Anterior cingulate cortex (tissue), 58 donors: ENCODE results near the gene FNDC8.
A peak's percentile ranks its signal among the peaks of the same experiment; 100 is the strongest.
"Not testable (repeated sequence)": the region's sequence is repeated elsewhere in the genome, so short reads cannot be mapped to it uniquely, and the experiment has no call there.

Source experiments
- DNase-seq, 58 donors: peaks; one replicate each; lab custom pipeline; 2025; lab: John Stamatoyannopoulos, UW

The FNDC8 gene

GRCh38 chr17:35090707-35091106 lies 30.7 kb upstream of the FNDC8 start:
- DNase-seq, result not testable (repeated sequence)

DNA sequence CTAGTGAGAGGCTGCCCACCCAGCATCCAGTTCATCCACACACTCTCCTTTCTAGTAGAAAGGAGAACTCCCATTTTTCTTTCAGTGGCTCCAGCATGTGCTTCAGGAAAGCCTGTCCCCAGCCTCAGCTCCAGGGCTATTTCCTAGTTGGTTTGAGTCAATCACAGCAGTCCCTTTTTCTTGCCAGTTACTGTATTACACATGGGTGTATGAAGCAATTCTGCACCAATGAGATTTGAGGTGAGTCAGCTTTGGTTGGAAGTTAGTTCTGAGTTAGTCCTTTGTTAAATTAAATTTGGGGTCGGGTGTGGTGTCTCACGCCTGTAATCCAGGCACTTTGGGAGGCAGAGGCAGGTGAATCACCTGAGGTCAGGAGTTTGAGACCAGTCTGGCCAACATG lies 26.5 kb upstream of the FNDC8 start:
- no peak for DNase-seq

- no peak for DNase-seq
Measured at GRCh38 chr17:35095741-35096140, 25.7 kb upstream of the FNDC8 start.

- DNase-seq, result no peak
Measured at GRCh38 chr17:35097776-35098175, 23.6 kb upstream of the FNDC8 start.

- DNase-seq, result no peak
Measured at GRCh38 chr17:35099908-35100307, 21.5 kb upstream of the FNDC8 start.

DNA sequence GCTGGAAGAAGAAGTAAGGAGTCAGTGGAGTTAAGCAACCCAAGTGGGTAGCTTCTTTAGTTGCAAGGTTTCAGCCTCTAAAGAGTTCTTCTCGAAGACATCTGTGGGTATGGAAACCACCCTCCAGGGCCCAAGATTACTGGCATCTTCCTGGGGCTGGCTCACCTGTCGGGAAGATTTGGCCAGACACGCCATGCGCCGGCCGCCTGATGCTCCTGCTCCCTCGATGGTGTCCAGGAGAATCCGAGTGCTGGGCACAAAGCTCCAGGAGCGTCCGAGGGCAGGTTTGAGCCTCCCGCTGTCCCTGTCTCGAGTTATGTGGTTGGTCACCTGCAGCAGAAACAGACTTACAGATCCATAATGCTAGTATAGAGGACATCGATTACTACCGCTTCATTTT lies 20.4 kb upstream of the FNDC8 start:
- DNase-seq, result no peak

DNA sequence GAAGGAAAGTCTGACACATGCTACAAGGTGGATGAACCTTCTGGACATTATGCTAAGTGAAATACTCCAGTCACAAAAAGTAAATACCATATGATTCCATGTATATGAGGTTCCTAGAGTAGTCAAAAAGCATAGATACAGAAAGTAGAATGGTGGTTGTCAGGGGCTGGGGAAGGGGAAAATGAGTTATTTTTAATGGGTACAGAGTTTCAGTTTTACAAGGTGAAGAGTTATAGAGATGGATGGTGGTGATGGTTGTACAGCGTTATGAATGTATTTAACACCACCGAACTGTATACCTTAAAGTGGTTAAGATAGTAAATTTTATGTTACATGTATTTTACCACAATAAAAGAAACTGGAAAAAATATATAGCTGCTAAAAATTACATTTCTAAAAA lies 19.7 kb upstream of the FNDC8 start:
- no peak for DNase-seq

DNA sequence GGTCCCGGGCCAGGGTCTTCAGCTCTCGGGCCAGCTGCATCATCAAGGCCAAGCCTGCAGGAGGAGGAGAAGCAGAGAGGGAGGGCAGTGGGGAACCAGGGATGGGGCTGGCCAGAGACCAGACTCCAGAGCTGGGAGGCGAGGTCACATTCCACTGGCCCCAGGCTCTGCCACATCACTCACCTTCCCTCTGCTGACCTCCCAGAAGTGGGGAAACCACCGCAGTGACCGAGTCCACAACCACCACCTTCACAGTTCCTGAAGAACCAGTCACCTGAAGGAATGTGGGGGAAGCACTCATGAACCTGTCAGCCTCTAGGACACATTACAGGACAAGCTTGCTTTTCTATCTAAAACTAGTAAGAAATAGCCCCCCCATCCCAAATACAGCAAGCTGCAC lies 18.1 kb upstream of the FNDC8 start:
- DNase-seq, result no peak

- DNase-seq, result no peak
Measured at GRCh38 chr17:35104844-35105450, 16.5 kb upstream of the FNDC8 start.

DNA sequence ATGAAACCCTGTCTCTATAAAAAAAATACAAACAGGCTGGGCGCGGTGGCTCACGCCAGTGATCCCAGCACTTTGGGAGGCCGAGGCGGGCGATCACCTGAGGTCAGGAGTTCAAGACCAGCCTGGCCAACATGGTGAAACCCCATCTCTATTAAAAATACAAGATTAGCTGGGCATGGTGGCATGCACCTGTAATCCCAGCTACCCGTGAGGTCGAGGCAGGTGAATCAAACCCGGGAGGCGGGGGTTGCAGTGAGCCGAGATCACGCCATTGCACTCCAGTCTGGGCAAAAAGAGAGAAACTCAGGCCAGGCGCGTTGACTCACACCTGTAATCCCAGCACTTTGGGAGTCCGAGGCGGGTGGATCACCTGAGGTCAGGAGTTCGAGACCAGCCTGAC lies 10.6 kb upstream of the FNDC8 start:
- DNase-seq, result not testable (repeated sequence)

- no peak for DNase-seq
Measured at GRCh38 chr17:35116845-35117244, 4.6 kb upstream of the FNDC8 start.

DNA sequence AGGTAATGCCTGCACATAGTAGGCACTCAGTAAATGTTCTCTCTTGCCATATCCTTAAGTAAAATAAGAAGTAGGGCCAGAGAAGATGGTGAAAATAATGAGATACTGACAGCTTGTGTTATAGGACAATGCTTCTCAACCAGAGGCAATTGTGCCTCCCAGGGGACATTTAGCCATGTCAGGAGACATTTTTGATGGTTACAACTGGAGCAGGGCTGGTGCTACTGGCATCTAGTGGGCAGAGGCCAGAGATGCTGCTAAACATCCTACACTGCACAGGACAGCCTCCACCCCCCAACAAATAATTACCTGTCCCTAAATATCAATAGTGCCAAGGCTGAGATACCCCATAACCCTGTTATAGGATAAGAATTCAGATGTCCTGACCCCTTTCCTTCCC lies 3.4 kb upstream of the FNDC8 start:
- DNase-seq, result peak in 1 of 58 donors; percentile 6

GRCh38 chr17:35119370-35120165 lies 1.8 kb upstream of the FNDC8 start, which contains the start of gene RAD51D:
Gene RAD51D (minus strand): TSS chr17:35119860. CDS start chr17:35119613, 247 bp downstream.
- peak in 53 of 58 donors; percentile 14 to 76 (median 62) for DNase-seq

DNA sequence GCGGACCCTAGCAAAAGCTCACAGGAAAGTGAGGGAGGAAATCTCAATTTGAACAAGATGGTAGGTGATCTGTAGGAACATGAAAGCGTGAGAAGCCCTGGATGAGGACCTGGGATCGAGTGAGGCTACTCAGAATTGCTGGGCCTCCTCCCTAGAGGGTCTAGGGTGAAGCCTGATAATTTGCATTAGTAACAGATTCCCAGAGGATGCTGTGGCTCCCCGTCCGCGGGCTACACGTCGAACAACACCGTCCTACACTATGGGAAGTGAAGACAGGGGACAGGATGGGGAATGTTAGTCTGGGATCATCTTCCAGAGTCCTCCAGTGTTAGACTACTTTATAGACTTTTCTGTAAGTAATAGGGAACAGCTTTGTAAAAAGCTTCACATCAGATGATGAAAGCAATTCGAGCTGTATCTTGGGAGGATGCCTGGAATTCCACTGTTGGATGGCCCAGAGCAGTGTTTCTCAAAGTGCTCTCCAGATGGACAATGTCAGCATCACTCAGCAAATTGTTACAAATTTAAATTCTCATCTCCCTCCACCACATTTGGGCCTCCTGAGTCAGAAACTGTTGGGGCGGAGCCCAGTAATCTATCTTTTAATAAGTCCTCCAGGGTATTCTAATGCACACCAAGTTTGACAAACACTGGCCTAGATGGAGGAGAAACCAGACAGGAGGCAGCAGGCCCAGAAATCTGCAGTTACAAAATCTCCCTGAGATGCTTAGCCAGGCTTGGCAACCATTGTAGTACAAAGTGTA lies 6.5 kb downstream of the FNDC8 start:
- DNase-seq, result no peak

DNA sequence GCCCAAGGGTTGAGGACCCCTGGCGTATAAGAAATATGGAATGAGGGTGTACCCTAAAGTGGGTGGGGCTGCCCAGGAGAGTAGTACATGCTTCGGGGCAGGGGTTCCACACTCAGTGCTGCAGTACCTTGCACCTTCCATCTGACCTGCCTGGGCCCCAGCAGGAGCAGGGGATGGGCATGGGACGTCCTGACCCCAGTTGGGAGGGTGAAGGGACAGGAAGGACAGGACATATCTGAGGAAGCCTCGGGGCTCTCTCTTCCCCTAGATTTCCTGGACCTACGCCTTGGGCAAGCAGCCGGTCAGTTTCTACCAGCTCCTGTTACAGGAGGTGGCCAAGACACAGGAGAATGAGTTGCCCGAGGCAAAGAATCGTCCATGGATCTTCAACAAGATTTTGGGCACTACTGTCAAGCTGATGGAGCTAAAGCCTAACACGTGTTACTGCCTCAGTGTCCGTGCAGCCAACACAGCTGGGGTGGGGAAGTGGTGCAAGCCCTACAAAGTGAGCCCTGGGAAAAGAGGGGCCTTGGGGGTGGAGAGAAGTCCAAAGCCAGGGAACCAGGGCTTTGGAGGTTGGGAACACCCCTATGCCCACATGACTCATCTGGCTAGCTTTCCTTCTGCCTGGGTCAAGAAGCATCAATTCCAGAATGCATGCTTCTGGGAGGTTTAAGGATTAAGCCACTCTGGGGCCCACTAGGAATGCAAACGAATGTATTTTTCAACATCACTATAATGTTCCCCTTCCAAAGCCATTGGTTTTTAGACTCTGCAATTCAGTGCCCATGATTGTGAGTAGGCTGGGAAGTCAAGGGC lies 7.9 kb downstream of the FNDC8 start:
- DNase-seq, result no peak

GRCh38 chr17:35129973-35130351 lies 8.5 kb downstream of the FNDC8 start:
- no peak for DNase-seq

DNA sequence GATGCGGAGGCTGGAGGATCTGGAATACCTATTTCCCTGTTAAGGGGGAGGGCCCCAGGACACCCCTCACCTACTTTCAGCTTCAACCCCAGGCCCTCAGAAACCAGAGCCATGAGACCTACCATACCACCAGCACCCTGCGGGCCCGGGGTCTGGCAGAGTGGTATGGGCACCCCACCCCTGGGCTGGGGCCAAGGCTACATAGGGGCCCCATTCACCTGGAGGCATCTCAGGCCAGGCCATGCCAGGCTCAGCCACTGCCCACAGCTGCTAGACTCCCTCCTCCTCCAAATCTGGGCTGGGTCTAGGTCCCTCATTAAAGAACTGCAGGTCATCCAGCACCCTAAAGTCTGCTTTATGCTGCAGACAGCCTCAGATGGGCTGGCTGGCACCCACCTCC lies 9.0 kb downstream of the FNDC8 start:
- no peak for DNase-seq

- no peak for DNase-seq
Measured at GRCh38 chr17:35132099-35132498, 10.7 kb downstream of the FNDC8 start.

DNA sequence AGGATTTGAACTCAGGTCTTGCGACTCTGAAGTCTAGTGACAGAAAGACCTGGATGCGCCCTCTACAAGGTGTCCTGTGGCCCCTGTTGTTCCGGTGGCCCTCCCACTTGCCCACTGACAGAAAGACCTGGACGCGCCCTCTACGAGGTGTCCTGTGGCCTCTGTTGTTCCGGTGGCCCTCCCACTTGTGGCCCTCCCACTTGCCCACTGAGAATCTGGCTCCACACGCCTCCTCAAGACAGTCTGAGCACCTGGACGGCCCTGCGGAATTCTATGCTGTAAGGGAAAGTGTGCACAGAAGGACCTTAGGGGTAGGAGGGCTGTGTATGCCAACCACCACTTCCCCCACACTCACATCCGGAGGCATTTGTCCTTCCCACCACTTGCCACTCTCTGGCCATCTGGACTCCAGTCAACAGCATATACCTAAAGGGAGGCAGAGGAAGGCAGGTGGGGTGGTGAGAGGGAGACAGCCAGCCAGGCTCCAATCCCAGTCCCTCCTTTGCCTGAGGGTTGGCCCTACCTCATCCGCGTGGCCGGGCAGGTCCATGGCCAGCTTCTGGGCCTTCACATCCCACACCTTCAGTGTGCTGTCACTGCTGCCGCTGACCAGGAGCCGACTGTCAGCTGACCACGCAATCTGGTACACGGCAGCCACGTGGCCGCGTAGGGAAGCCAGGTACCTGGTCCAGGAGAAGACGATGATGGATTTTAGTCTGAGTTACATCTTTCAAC lies 11.6 kb downstream of the FNDC8 start:
- no peak for DNase-seq

GRCh38 chr17:35135322-35135721 lies 13.9 kb downstream of the FNDC8 start:
- DNase-seq, result no peak
